Gastrocnemius medialis (tissue), 4 donors: ENCODE data around the gene PCSK5.

Experiments
- POLR2A ChIP-seq, 2 donors: fragments of 450-650 bp; IDR thresholded peaks; one replicate each; pipeline ENCODE4 v1.6.1; 2017; ENCODE audit warnings: antibody characterized with exemption in 2 of 2, mild to moderate bottlenecking in 2 of 2, moderate library complexity in 2 of 2
- TF ChIP-seq, protein P1 (sequence below), 5 experiments: fragments of 450-650 bp in 3 of 5; fragments of 200-600 bp in 2 of 5; sonication (generic) in 2 of 5; IDR thresholded peaks in 4 of 5; conservative IDR thresholded peaks in 1 of 5; 1 replicate in 4 of 5; 2 replicates in 1 of 5; pipeline ENCODE4 v1.5.1; 2016 to 2019; ENCODE audit warnings: antibody characterized with exemption in 5 of 5, mild to moderate bottlenecking in 3 of 5, moderate library complexity in 3 of 5

DNA sequence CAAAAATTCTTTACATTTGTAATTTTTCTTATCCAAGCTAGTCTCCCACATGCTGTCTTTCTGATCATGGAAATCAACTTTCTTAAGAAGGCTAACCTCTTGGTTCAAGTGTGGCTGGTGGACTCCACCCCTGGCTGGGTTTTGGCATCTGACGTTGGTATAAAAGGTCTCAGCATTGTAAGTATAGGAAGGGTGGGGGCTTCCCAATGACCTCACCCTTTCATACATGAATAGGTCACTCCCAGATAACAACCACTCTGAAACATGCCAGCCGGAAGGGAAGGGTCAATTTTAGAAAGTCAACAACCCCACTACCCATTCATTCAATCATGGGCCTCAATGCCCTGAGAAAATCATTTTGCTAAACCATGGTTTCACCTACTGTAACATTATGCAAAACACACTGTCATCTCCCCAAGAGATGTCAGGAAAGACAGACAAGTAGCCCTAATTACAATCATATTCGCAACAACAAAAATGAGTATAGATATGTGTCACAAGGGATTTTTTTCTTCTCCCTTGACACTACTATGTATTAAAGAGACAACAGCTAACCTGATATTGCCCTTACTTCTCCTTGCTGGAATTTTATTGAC, 31.9 kb upstream of the PCSK5 start:
- TF ChIP-seq, protein P1, sequence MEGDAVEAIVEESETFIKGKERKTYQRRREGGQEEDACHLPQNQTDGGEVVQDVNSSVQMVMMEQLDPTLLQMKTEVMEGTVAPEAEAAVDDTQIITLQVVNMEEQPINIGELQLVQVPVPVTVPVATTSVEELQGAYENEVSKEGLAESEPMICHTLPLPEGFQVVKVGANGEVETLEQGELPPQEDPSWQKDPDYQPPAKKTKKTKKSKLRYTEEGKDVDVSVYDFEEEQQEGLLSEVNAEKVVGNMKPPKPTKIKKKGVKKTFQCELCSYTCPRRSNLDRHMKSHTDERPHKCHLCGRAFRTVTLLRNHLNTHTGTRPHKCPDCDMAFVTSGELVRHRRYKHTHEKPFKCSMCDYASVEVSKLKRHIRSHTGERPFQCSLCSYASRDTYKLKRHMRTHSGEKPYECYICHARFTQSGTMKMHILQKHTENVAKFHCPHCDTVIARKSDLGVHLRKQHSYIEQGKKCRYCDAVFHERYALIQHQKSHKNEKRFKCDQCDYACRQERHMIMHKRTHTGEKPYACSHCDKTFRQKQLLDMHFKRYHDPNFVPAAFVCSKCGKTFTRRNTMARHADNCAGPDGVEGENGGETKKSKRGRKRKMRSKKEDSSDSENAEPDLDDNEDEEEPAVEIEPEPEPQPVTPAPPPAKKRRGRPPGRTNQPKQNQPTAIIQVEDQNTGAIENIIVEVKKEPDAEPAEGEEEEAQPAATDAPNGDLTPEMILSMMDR (IDR thresholded peaks at IDR 0.05 in 4 of 5, conservative IDR thresholded peaks at IDR 0.05 in 1 of 5): no peak
- no peak for TF ChIP-seq POLR2A (IDR thresholded peaks at IDR 0.05)
